Naive thymus-derived CD4-positive, alpha-beta T cell (primary cell): ENCODE data around the gene CCDC57. TPM values are rescaled to one million over a fixed set of nuclear protein-coding genes. Genes with fewer than 3 reads are reported as not detected.

Experiments
- ATAC-seq: fragments of 150-1000 bp; cut with Tn5 transposase; 2 replicates; pipeline ENCODE4 v1.10.0; 2021; ENCODE audit warnings: mild to moderate bottlenecking, moderate library complexity
- CTCF ChIA-PET: fragments of 350-600 bp; sonication (Branson Sonifier 250); formaldehyde crosslinking; loops from one replicate; lab custom pipeline; 2021; ENCODE audit warnings: antibody characterized with exemption; lab: Charles Lee
- POLR2A ChIA-PET: fragments of 350-600 bp; sonication (Branson Sonifier 250); formaldehyde crosslinking; loops from one replicate; lab custom pipeline; 2021; ENCODE audit warnings: antibody characterized with exemption, inconsistent platforms; lab: Charles Lee
- DNase-seq, 9 donors: peaks; one replicate each; pipeline versions ENCODE4 v3.0.0 to v3.0.0-alpha.2; 2020 to 2022; ENCODE audit warnings: mixed read lengths in 1 of 9
- H3K27ac ChIP-seq: one replicate; pipeline ENCODE4 v1.7.0; 2013; ENCODE audit warnings: mild to moderate bottlenecking, low read depth, low read length, moderate library complexity
- H3K27me3 ChIP-seq, 2 donors: one replicate each; pipeline ENCODE4 v1.7.0; 2013; ENCODE audit warnings: low read length in 2 of 2, mild to moderate bottlenecking in 2 of 2, moderate library complexity in 2 of 2; ENCODE audit not compliant: control insufficient read depth in 2 of 2, insufficient read depth in 2 of 2
- H3K36me3 ChIP-seq, 3 experiments: 1 replicate in 2 of 3; 2 replicates in 1 of 3; pipeline ENCODE4 v1.7.0; 2013; ENCODE audit warnings: low read length in 3 of 3, mild to moderate bottlenecking in 3 of 3, moderate library complexity in 1 of 3; ENCODE audit not compliant: insufficient read depth in 3 of 3, control insufficient read depth in 2 of 3
- H3K4me1 ChIP-seq, 2 donors: one replicate each; pipeline ENCODE4 v1.7.0; 2013; ENCODE audit warnings: low read length in 2 of 2, mild to moderate bottlenecking in 2 of 2, moderate library complexity in 1 of 2; ENCODE audit not compliant: control insufficient read depth in 2 of 2, insufficient read depth in 2 of 2
- H3K4me3 ChIP-seq: 2 replicates; pipeline ENCODE4 v1.7.0; 2013; ENCODE audit warnings: mild to moderate bottlenecking, low read length
- H3K9me3 ChIP-seq, 3 experiments: 1 replicate in 2 of 3; 2 replicates in 1 of 3; pipeline ENCODE4 v1.7.0; 2013; ENCODE audit warnings: low read length in 3 of 3; ENCODE audit not compliant: control insufficient read depth in 2 of 3
- H3K27ac Mint-ChIP-seq, 9 donors: one replicate each; pipeline ENCODE4 v1.8.0; 2020 to 2022; ENCODE audit warnings: mixed read lengths in 9 of 9, mild to moderate bottlenecking in 8 of 9, moderate library complexity in 5 of 9, inconsistent platforms in 2 of 9
- H3K27me3 Mint-ChIP-seq, 5 donors: one replicate each; pipeline ENCODE4 v1.8.0; 2021 to 2022; ENCODE audit warnings: mixed read lengths in 5 of 5, mild to moderate bottlenecking in 1 of 5
- H3K36me3 Mint-ChIP-seq, 5 donors: one replicate each; pipeline ENCODE4 v1.8.0; 2020 to 2022; ENCODE audit warnings: mixed read lengths in 5 of 5, mild to moderate bottlenecking in 3 of 5, inconsistent platforms in 1 of 5
- H3K4me1 Mint-ChIP-seq, 7 donors: one replicate each; pipeline ENCODE4 v1.8.0; 2020 to 2022; ENCODE audit warnings: mixed read lengths in 7 of 7, mild to moderate bottlenecking in 3 of 7, inconsistent platforms in 1 of 7
- H3K4me3 Mint-ChIP-seq, 10 donors: one replicate each; pipeline ENCODE4 v1.8.0; 2020 to 2022; ENCODE audit warnings: mild to moderate bottlenecking in 10 of 10, mixed read lengths in 10 of 10, moderate library complexity in 6 of 10, inconsistent platforms in 2 of 10
- H3K9me3 Mint-ChIP-seq, 11 donors: one replicate each; pipeline ENCODE4 v1.8.0; 2020 to 2022; ENCODE audit warnings: mixed read lengths in 11 of 11, mild to moderate bottlenecking in 4 of 11, inconsistent platforms in 1 of 11, moderate library complexity in 1 of 11
- intact Hi-C, 2 donors: fragments of 100-400 bp; cut with micrococcal nuclease; formaldehyde crosslinking; loops; one replicate each; pipeline ENCODE4 v1.15.1; 2023
- polyA plus RNA-seq, 2 donors: library from polyadenylated mRNA; unstranded; fragments of 300-500 nt; fragmentation: Illumina TruSeq; gene quantifications; one replicate each; pipeline ENCODE4 v1.2.3, GENCODE V29; 2021
- total RNA-seq, 6 experiments: library from RNA in 5 of 6; stranded (reverse) in 5 of 6; gene quantifications; 1 replicate in 5 of 6; 2 replicates in 1 of 6; pipeline ENCODE4 v1.2.3 and lab custom pipeline; 2021 to 2026

CCDC57 gene
- total and polyA plus RNA-seq, 7 experiments from 2014 or later = 32.1 to 127 (median 92.1) TPM

GRCh38 chr17:82239926-82240505 is 27.4 kb upstream of the CCDC57 start:
- POLR2A ChIA-PET = interaction anchor here (0.8 to 2.6 kb wide), 7 partner anchors 9 to 77 kb away, joined by 3 to 11 read pairs (median 3); partner anchors contain the start of genes CD7 and SLC16A3
- Mint-ChIP-seq H3K36me3 (peaks cover 9 to 17% (median 11%) of the 10 kb centered on the region in 5 donors), H3K27ac (peak overlapping the region in 7 of 9 donors; percentile 71 to 87 (median 75)), H3K9me3 (peaks cover 0 to 1% (median 0%) of the 10 kb centered on the region in 11 donors), H3K4me1 (peaks cover 13 to 57% (median 53%) of the 10 kb centered on the region in 7 donors), H3K4me3 (peak overlapping the region in 5 of 10 donors; percentile 13 to 81 (median 25)), H3K27me3 (no peaks in the 10 kb centered on the region)
- no peak for DNase-seq
- Histone ChIP-seq H3K36me3 (peaks cover 11 to 38% (median 14%) of the 10 kb centered on the region in 3 experiments), H3K9me3 (no peaks in the 10 kb centered on the region), H3K27ac (peak overlapping the region; percentile 30), H3K4me3 (no peak overlapping the region), H3K4me1 (peaks cover 7 to 43% of the 10 kb centered on the region in 2 donors), H3K27me3 (no peaks in the 10 kb centered on the region)
- no peak for ATAC-seq
- intact Hi-C loops = loop anchor here (2.0 to 10.0 kb wide), 4 partner anchors 57 to 205 kb away; partner anchors contain the start of genes CD7 (in 1 of the 2), DCXR (in 1 of the 2), HEXD (in 1 of the 2) and OGFOD3 (in 1 of the 2)
- CTCF ChIA-PET = interaction anchor here (0.5 to 0.7 kb wide), 2 partner anchors 35 to 87 kb away, joined by 3 to 4 read pairs; no protein-coding TSS in a partner anchor

- POLR2A ChIA-PET = interaction anchor here (1.0 to 2.6 kb wide), 5 partner anchors 27 to 78 kb away, joined by 3 to 11 read pairs (median 4); partner anchors contain the start of gene CD7
- intact Hi-C loops = loop anchor here (2.0 to 10.0 kb wide), 4 partner anchors 57 to 205 kb away; partner anchors contain the start of genes CD7 (in 1 of the 2), DCXR (in 1 of the 2), HEXD (in 1 of the 2) and OGFOD3 (in 1 of the 2)
- Mint-ChIP-seq H3K9me3 (peaks cover 0 to 1% (median 0%) of the 10 kb centered on the region in 11 donors), H3K4me1 (peaks cover 12 to 54% (median 50%) of the 10 kb centered on the region in 7 donors), H3K36me3 (peaks cover 7 to 13% (median 7%) of the 10 kb centered on the region in 5 donors), H3K27ac (peak overlapping the region in 7 of 9 donors; percentile 42 to 87 (median 72)), H3K4me3 (peak overlapping the region in 7 of 10 donors; percentile 21 to 89 (median 61)), H3K27me3 (no peaks in the 10 kb centered on the region)
- no peaks in the 10 kb centered on the region for H3K9me3 ChIP-seq
- no peak overlapping the region for H3K4me3 ChIP-seq
- CTCF ChIA-PET = no interaction called here
- H3K36me3 ChIP-seq = peaks cover 8 to 32% (median 11%) of the 10 kb centered on the region in 3 experiments
- no peak overlapping the region for H3K27ac ChIP-seq
- H3K4me1 ChIP-seq = peaks cover 7 to 43% of the 10 kb centered on the region in 2 donors
- DNase-seq = no peak
- ATAC-seq = no peak
- no peaks in the 10 kb centered on the region for H3K27me3 ChIP-seq
Measured at GRCh38 chr17:82239401-82239925, 26.8 kb upstream of the CCDC57 start.

GRCh38 chr17:82238472-82239201 is 26.0 kb upstream of the CCDC57 start:
- Histone ChIP-seq H3K4me1 (peaks cover 7 to 43% of the 10 kb centered on the region in 2 donors), H3K27ac (peak overlapping the region; percentile 52), H3K9me3 (no peaks in the 10 kb centered on the region), H3K36me3 (peaks cover 0 to 24% (median 7%) of the 10 kb centered on the region in 3 experiments), H3K27me3 (no peaks in the 10 kb centered on the region), H3K4me3 (peak overlapping the region; percentile 41)
- peak overlapping the region; percentile 79 to 95 (median 89) for H3K27ac Mint-ChIP-seq
- CTCF ChIA-PET = interaction anchor here (1.2 to 1.3 kb wide), 3 partner anchors 79 to 87 kb away, joined by 4 to 7 read pairs (median 4); partner anchors contain the start of gene CD7
- peaks cover 0 to 1% (median 0%) of the 10 kb centered on the region in 11 donors for H3K9me3 Mint-ChIP-seq
- DNase-seq (peak in 8 of 9 donors; percentile 55 to 75 (median 59)), ATAC-seq (peak; percentile 54)
- no peaks in the 10 kb centered on the region for H3K27me3 Mint-ChIP-seq
- intact Hi-C loops = loop anchor here (1.0 to 10.0 kb wide), 5 partner anchors 35 to 204 kb away; partner anchors contain the start of genes CD7 (in 1 of the 2), CSNK1D (in 1 of the 2), DCXR (in 1 of the 2) and HEXD (in 1 of the 2)
- peaks cover 0 to 8% (median 0%) of the 10 kb centered on the region in 5 donors for H3K36me3 Mint-ChIP-seq
- peak overlapping the region; percentile 75 to 89 (median 82) for H3K4me3 Mint-ChIP-seq
- POLR2A ChIA-PET = interaction anchor here (0.6 to 2.6 kb wide), 7 partner anchors 27 to 309 kb away, joined by 3 to 11 read pairs (median 3); partner anchors contain the start of gene CD7
- peaks cover 5 to 48% (median 43%) of the 10 kb centered on the region in 7 donors for H3K4me1 Mint-ChIP-seq

- no peak for DNase-seq
- H3K4me3 ChIP-seq = peak overlapping the region; percentile 41
- H3K36me3 ChIP-seq = peaks cover 0 to 16% (median 0%) of the 10 kb centered on the region in 3 experiments
- no peaks in the 10 kb centered on the region for H3K9me3 ChIP-seq
- intact Hi-C loops = loop anchor here (1.0 to 10.0 kb wide), 7 partner anchors 35 to 203 kb away; partner anchors contain the start of genes CSNK1D (in 2 of the 2), CD7 (in 1 of the 2), DCXR (in 1 of the 2) and HEXD (in 1 of the 2)
- ATAC-seq = no peak
- POLR2A ChIA-PET = interaction anchor here (0.6 to 1.7 kb wide), 5 partner anchors 55 to 597 kb away, joined by 3 to 9 read pairs (median 5); no protein-coding TSS in a partner anchor
- H3K27ac ChIP-seq = peak overlapping the region; percentile 52
- Mint-ChIP-seq H3K36me3 (peaks cover 0 to 8% (median 0%) of the 10 kb centered on the region in 5 donors), H3K27me3 (no peaks in the 10 kb centered on the region), H3K4me3 (peak overlapping the region in 9 of 10 donors; percentile 75 to 89 (median 82)), H3K9me3 (peaks cover 0 to 1% (median 0%) of the 10 kb centered on the region in 11 donors), H3K27ac (peak overlapping the region; percentile 29 to 92 (median 85)), H3K4me1 (peaks cover 5 to 52% (median 43%) of the 10 kb centered on the region in 7 donors)
- no peaks in the 10 kb centered on the region for H3K27me3 ChIP-seq
- CTCF ChIA-PET = interaction anchor here (1.2 to 2.7 kb wide), 4 partner anchors 63 to 88 kb away, joined by 4 to 30 read pairs (median 6); partner anchors contain the start of gene CD7
- H3K4me1 ChIP-seq = peaks cover 7 to 43% of the 10 kb centered on the region in 2 donors
Measured at GRCh38 chr17:82237746-82238471, 25.3 kb upstream of the CCDC57 start.

GRCh38 chr17:82237083-82237745 is 24.6 kb upstream of the CCDC57 start:
- peaks cover 7 to 43% of the 10 kb centered on the region in 2 donors for H3K4me1 ChIP-seq
- H3K27ac ChIP-seq = no peak overlapping the region
- Mint-ChIP-seq H3K36me3 (peaks cover 0 to 5% (median 0%) of the 10 kb centered on the region in 5 donors), H3K9me3 (no peaks in the 10 kb centered on the region), H3K27ac (peak overlapping the region in 4 of 9 donors; percentile 17 to 80 (median 68)), H3K4me3 (peak overlapping the region in 3 of 10 donors; percentile 33 to 60 (median 51)), H3K4me1 (peaks cover 5 to 51% (median 37%) of the 10 kb centered on the region in 7 donors), H3K27me3 (no peaks in the 10 kb centered on the region)
- ATAC-seq (no peak), DNase-seq (no peak)
- H3K4me3 ChIP-seq = no peak overlapping the region
- peaks cover 0 to 10% (median 0%) of the 10 kb centered on the region in 3 experiments for H3K36me3 ChIP-seq
- CTCF ChIA-PET = interaction anchor here (0.6 to 2.7 kb wide), 7 partner anchors 24 to 88 kb away, joined by 3 to 30 read pairs (median 4); partner anchors contain the start of gene CD7
- H3K9me3 ChIP-seq = no peaks in the 10 kb centered on the region
- intact Hi-C loops = loop anchor here (2.0 to 10.0 kb wide), 3 partner anchors 36 to 202 kb away; partner anchors contain the start of genes CSNK1D (in 1 of the 2), DCXR (in 1 of the 2) and RAC3 (in 1 of the 2)
- POLR2A ChIA-PET = interaction anchor here (0.6 to 2.2 kb wide), 4 partner anchors 36 to 598 kb away, joined by 4 to 12 read pairs (median 8); partner anchors contain the start of gene CSNK1D
- H3K27me3 ChIP-seq = no peaks in the 10 kb centered on the region
